Panc1 (cell line): ENCODE results near the gene CYP2C19. TPM values are rescaled to one million over a fixed set of nuclear protein-coding genes. Genes with fewer than 3 reads are reported as not detected.

Source experiments
- ATAC-seq: fragments of 200-7000 bp; cut with Tn5 transposase; 2 replicates; pipeline ENCODE4 v1.9.1; 2020; ENCODE audit warnings: mild to moderate bottlenecking, moderate library complexity
- BruUV-seq: library from RNA; stranded (reverse); fragments of 400-500 nt; replicated peaks from 2 replicates; lab custom pipeline; 2021; lab: Mats Ljungman, UMichigan
- CTCF ChIA-PET: fragments of 300-600 bp; sonication (Branson Sonifier 250); formaldehyde crosslinking; loops from one replicate; lab custom pipeline; 2022; ENCODE audit warnings: antibody characterized with exemption; lab: Charles Lee
- POLR2A ChIA-PET: fragments of 300-600 bp; sonication (Branson Sonifier 250); formaldehyde crosslinking; loops from one replicate; lab custom pipeline; 2022; ENCODE audit warnings: antibody characterized with exemption; lab: Charles Lee
- DNase-seq: peaks from one replicate; pipeline ENCODE4 v3.0.0-alpha.2; 2010; ENCODE audit warnings: low read depth, low spot score
- H3K27ac ChIP-seq: 2 replicates; pipeline ENCODE4 v1.5.1; 2011; ENCODE audit warnings: mild to moderate bottlenecking, low read length, inconsistent platforms
- H3K27me3 ChIP-seq: fragments of 200-500 bp; sonication (Bioruptor generic); 2 replicates; pipeline ENCODE4 v1.6.0; 2014; ENCODE audit warnings: low read length, inconsistent platforms; ENCODE audit not compliant: control insufficient read depth, insufficient read depth
- H3K36me3 ChIP-seq: fragments of 200-500 bp; sonication (Bioruptor generic); 2 replicates; pipeline ENCODE4 v1.5.1; 2014; ENCODE audit warnings: inconsistent platforms, mild to moderate bottlenecking, low read length, moderate library complexity; ENCODE audit not compliant: control insufficient read depth, insufficient read depth
- H3K4me1 ChIP-seq: 2 replicates; pipeline ENCODE4 v1.5.1; 2011; ENCODE audit warnings: inconsistent platforms, mild to moderate bottlenecking, low read length, moderate library complexity; ENCODE audit not compliant: control insufficient read depth, insufficient read depth
- H3K4me3 ChIP-seq, 2 experiments: 2 replicates each; pipeline ENCODE4 v1.5.1; 2011 to 2012; ENCODE audit warnings: low read depth in 2 of 2, low read length in 2 of 2, mild to moderate bottlenecking in 2 of 2, inconsistent platforms in 1 of 2, moderate library complexity in 1 of 2
- H3K9me3 ChIP-seq: fragments of 200-500 bp; sonication (Bioruptor generic); 2 replicates; pipeline ENCODE4 v1.5.1; 2014; ENCODE audit warnings: low read depth, mild to moderate bottlenecking, inconsistent platforms, low read length, moderate library complexity; ENCODE audit not compliant: control insufficient read depth, insufficient read depth
- POLR2AphosphoS5 ChIP-seq: IDR thresholded peaks from 2 replicates; pipeline ENCODE4 v1.6.1; 2012; ENCODE audit warnings: mild to moderate bottlenecking, low read depth, low read length, moderate library complexity
- SIN3A ChIP-seq: IDR thresholded peaks from 2 replicates; pipeline ENCODE4 v1.6.1; 2012; ENCODE audit warnings: low read depth, mild to moderate bottlenecking, low read length, moderate library complexity, borderline replicate concordance; ENCODE audit not compliant: insufficient read depth
- TCF7L2 ChIP-seq: IDR thresholded peaks from 2 replicates; pipeline ENCODE4 v1.6.1; 2011; ENCODE audit warnings: mild to moderate bottlenecking, low read depth, low read length, inconsistent platforms
- in situ Hi-C: cut with HindIII; loops from 2 replicates; pipeline ENCODE4 v1.10.0; 2016; ENCODE audit warnings: low sequenced_read_pairs, low pct_unique_long_range_greater_than_20kb
- intact Hi-C: fragments of 100-400 bp; cut with micrococcal nuclease; formaldehyde crosslinking; loops from one replicate; pipeline ENCODE4 v1.10.0; 2022; ENCODE audit not compliant: unreplicated experiment
- total RNA-seq: library from RNA; stranded (reverse); gene quantifications from one replicate; pipeline ENCODE4 v1.2.1, GENCODE V29; 2021; ENCODE audit not compliant: unreplicated experiment
- TF ChIP-seq, protein P1 (sequence below): fragments of 450-650 bp; IDR thresholded peaks from 2 replicates; pipeline ENCODE4 v1.5.1; 2017; ENCODE audit warnings: mild to moderate bottlenecking
- TF ChIP-seq, protein P2 (sequence below), 2 experiments: IDR thresholded peaks; 2 replicates each; pipeline ENCODE4 v1.6.1; 2011 to 2012; ENCODE audit warnings: low read depth in 2 of 2, control low read depth in 1 of 2, low read length in 1 of 2, mild to moderate bottlenecking in 1 of 2, moderate library complexity in 1 of 2; ENCODE audit not compliant: insufficient read depth in 1 of 2

Gene CYP2C19
- total RNA-seq, 1 experiment from 2014 or later: 0.15 TPM

DNA sequence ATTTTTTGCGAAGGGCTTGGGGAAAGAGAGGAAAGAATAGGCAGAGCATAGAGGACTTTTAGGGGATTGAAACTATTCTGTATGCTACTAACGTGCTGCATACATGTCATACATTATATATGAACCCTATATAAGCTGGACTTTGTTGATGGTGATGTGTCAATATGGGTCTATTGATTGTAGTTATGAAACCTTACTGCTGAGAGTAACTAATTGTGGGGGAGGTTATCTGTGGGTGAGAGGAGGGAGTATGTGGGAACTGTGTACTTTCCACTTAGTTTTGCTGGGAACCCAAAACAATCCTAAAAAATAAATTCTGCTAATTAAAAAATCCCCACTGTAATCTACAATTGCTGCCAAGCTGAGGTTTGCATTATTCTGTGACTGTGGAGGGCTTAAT lies 15.3 kb upstream of the CYP2C19 start:
- no peak overlapping the region for H3K4me3 ChIP-seq
- H3K27ac ChIP-seq: no peak overlapping the region
- intact Hi-C loops: no loop called here
- no peaks in the 10 kb centered on the region for H3K9me3 ChIP-seq
- in situ Hi-C loops: no loop called here
- no peak for DNase-seq
- CTCF ChIA-PET: no interaction called here
- no peak for ATAC-seq
- H3K4me1 ChIP-seq: no peaks in the 10 kb centered on the region
- no TSS peak for BruUV-seq
- H3K27me3 ChIP-seq: no peaks in the 10 kb centered on the region
- POLR2A ChIA-PET: no interaction called here
- H3K36me3 ChIP-seq: no peaks in the 10 kb centered on the region
- no peak for TF ChIP-seq TCF7L2
- TF ChIP-seq, protein P1, sequence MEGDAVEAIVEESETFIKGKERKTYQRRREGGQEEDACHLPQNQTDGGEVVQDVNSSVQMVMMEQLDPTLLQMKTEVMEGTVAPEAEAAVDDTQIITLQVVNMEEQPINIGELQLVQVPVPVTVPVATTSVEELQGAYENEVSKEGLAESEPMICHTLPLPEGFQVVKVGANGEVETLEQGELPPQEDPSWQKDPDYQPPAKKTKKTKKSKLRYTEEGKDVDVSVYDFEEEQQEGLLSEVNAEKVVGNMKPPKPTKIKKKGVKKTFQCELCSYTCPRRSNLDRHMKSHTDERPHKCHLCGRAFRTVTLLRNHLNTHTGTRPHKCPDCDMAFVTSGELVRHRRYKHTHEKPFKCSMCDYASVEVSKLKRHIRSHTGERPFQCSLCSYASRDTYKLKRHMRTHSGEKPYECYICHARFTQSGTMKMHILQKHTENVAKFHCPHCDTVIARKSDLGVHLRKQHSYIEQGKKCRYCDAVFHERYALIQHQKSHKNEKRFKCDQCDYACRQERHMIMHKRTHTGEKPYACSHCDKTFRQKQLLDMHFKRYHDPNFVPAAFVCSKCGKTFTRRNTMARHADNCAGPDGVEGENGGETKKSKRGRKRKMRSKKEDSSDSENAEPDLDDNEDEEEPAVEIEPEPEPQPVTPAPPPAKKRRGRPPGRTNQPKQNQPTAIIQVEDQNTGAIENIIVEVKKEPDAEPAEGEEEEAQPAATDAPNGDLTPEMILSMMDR: no peak
- TF ChIP-seq, protein P2, sequence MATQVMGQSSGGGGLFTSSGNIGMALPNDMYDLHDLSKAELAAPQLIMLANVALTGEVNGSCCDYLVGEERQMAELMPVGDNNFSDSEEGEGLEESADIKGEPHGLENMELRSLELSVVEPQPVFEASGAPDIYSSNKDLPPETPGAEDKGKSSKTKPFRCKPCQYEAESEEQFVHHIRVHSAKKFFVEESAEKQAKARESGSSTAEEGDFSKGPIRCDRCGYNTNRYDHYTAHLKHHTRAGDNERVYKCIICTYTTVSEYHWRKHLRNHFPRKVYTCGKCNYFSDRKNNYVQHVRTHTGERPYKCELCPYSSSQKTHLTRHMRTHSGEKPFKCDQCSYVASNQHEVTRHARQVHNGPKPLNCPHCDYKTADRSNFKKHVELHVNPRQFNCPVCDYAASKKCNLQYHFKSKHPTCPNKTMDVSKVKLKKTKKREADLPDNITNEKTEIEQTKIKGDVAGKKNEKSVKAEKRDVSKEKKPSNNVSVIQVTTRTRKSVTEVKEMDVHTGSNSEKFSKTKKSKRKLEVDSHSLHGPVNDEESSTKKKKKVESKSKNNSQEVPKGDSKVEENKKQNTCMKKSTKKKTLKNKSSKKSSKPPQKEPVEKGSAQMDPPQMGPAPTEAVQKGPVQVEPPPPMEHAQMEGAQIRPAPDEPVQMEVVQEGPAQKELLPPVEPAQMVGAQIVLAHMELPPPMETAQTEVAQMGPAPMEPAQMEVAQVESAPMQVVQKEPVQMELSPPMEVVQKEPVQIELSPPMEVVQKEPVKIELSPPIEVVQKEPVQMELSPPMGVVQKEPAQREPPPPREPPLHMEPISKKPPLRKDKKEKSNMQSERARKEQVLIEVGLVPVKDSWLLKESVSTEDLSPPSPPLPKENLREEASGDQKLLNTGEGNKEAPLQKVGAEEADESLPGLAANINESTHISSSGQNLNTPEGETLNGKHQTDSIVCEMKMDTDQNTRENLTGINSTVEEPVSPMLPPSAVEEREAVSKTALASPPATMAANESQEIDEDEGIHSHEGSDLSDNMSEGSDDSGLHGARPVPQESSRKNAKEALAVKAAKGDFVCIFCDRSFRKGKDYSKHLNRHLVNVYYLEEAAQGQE (IDR thresholded peaks at IDR 0.05; ENCODE audit: insufficient read depth in 1 of 2, low read depth in 2 of 2, low read length in 1 of 2): no peak
- TF ChIP-seq POLR2AphosphoS5: no peak
- TF ChIP-seq SIN3A: no peak

DNA sequence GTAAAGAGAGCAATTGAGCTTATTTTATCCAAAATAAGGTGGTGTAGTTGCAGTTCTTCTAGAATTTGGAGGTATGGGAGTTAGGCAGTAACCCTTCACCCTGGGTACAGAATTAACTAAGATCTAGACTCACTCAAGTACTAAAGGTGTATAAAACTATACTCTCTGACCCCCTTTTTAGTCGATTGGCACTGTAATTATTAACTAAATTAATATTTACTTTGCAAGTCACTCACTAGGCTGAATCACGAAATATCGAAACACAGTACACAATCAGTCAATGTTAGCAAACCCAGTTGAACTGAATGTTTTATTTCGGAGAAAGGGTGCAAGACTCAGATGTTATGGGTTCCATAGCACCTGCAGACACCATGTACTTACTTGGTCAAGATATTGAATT lies 14.6 kb upstream of the CYP2C19 start:
- intact Hi-C loops: no loop called here
- H3K36me3 ChIP-seq: no peaks in the 10 kb centered on the region
- TF ChIP-seq, protein P2 (IDR thresholded peaks at IDR 0.05; ENCODE audit: insufficient read depth in 1 of 2, low read depth in 2 of 2, low read length in 1 of 2): no peak
- TF ChIP-seq POLR2AphosphoS5 (no peak), SIN3A (no peak), TCF7L2 (no peak)
- TF ChIP-seq, protein P1: no peak
- in situ Hi-C loops: no loop called here
- ChIA-PET POLR2A (no interaction called here), CTCF (no interaction called here)
- no peaks in the 10 kb centered on the region for H3K9me3 ChIP-seq
- H3K27me3 ChIP-seq: no peaks in the 10 kb centered on the region
- no peak overlapping the region for H3K4me3 ChIP-seq
- no peaks in the 10 kb centered on the region for H3K4me1 ChIP-seq
- ATAC-seq (no peak), DNase-seq (no peak)
- no TSS peak for BruUV-seq
- H3K27ac ChIP-seq: no peak overlapping the region
